Measurements from ENCODE around the gene CSGALNACT2.

CSGALNACT2 gene

GRCh38 chr10:43199088-43199683 lies 60.9 kb downstream of the CSGALNACT2 start:
- no peak overlapping the region for H3K27ac ChIP-seq (ENCODE audit: low read depth, low read length)
- no peak overlapping the region for H3K4me3 ChIP-seq (ENCODE audit: low read length)
- no peak overlapping the region for H3K9ac ChIP-seq (ENCODE audit: low read length)
- no peaks in the 10 kb centered on the region for H3K27me3 ChIP-seq (ENCODE audit: control insufficient read depth, insufficient read depth, low read length)
- H3K4me1 ChIP-seq (ENCODE audit: control insufficient read depth, insufficient read depth, low read length), result no peaks in the 10 kb centered on the region
- H3K36me3 ChIP-seq (ENCODE audit: control insufficient read depth, insufficient read depth, low read length), result no peaks in the 10 kb centered on the region

GRCh38 chr10:43199684-43200537 lies 61.7 kb downstream of the CSGALNACT2 start:
- no peak overlapping the region for H3K4me3 ChIP-seq (ENCODE audit: low read length)
- H3K27me3 ChIP-seq (ENCODE audit: control insufficient read depth, insufficient read depth, low read length), result no peaks in the 10 kb centered on the region
- no peaks in the 10 kb centered on the region for H3K36me3 ChIP-seq (ENCODE audit: control insufficient read depth, insufficient read depth, low read length)
- no peak overlapping the region for H3K9ac ChIP-seq (ENCODE audit: low read length)
- no peak overlapping the region for H3K27ac ChIP-seq (ENCODE audit: low read depth, low read length)
- H3K4me1 ChIP-seq (ENCODE audit: control insufficient read depth, insufficient read depth, low read length), result no peaks in the 10 kb centered on the region

- no peak overlapping the region for H3K4me3 ChIP-seq (ENCODE audit: low read length)
- no peaks in the 10 kb centered on the region for H3K4me1 ChIP-seq (ENCODE audit: control insufficient read depth, insufficient read depth, low read length)
- no peak overlapping the region for H3K27ac ChIP-seq (ENCODE audit: low read depth, low read length)
- no peaks in the 10 kb centered on the region for H3K27me3 ChIP-seq (ENCODE audit: control insufficient read depth, insufficient read depth, low read length)
- H3K9ac ChIP-seq (ENCODE audit: low read length), result no peak overlapping the region
- H3K36me3 ChIP-seq (ENCODE audit: control insufficient read depth, insufficient read depth, low read length), result no peaks in the 10 kb centered on the region
These were observed 62.5 kb downstream of the CSGALNACT2 start for GRCh38 chr10:43200538-43201390.

- Histone ChIP-seq H3K4me3 (ENCODE audit: low read length) (no peak overlapping the region), H3K27ac (ENCODE audit: low read depth, low read length) (no peak overlapping the region), H3K27me3 (ENCODE audit: control insufficient read depth, insufficient read depth, low read length) (no peaks in the 10 kb centered on the region), H3K9ac (ENCODE audit: low read length) (no peak overlapping the region), H3K36me3 (ENCODE audit: control insufficient read depth, insufficient read depth, low read length) (no peaks in the 10 kb centered on the region), H3K4me1 (ENCODE audit: control insufficient read depth, insufficient read depth, low read length) (no peaks in the 10 kb centered on the region)
These were observed 63.4 kb downstream of the CSGALNACT2 start for GRCh38 chr10:43201545-43202131.

- no peaks in the 10 kb centered on the region for H3K36me3 ChIP-seq (ENCODE audit: control insufficient read depth, insufficient read depth, low read length)
- H3K27ac ChIP-seq (ENCODE audit: low read depth, low read length), result no peak overlapping the region
- H3K4me1 ChIP-seq (ENCODE audit: control insufficient read depth, insufficient read depth, low read length), result no peaks in the 10 kb centered on the region
- no peak overlapping the region for H3K9ac ChIP-seq (ENCODE audit: low read length)
- H3K4me3 ChIP-seq (ENCODE audit: low read length), result peak overlapping the region; percentile 69
- no peaks in the 10 kb centered on the region for H3K27me3 ChIP-seq (ENCODE audit: control insufficient read depth, insufficient read depth, low read length)
These were observed 64.0 kb downstream of the CSGALNACT2 start for GRCh38 chr10:43202224-43202656.

- Histone ChIP-seq H3K36me3 (ENCODE audit: control insufficient read depth, insufficient read depth, low read length) (no peaks in the 10 kb centered on the region), H3K9ac (ENCODE audit: low read length) (no peak overlapping the region), H3K4me3 (ENCODE audit: low read length) (peak overlapping the region; percentile 69), H3K27me3 (ENCODE audit: control insufficient read depth, insufficient read depth, low read length) (no peaks in the 10 kb centered on the region), H3K4me1 (ENCODE audit: control insufficient read depth, insufficient read depth, low read length) (no peaks in the 10 kb centered on the region), H3K27ac (ENCODE audit: low read depth, low read length) (no peak overlapping the region)
These were observed 64.6 kb downstream of the CSGALNACT2 start for GRCh38 chr10:43202657-43203447.

- no peak overlapping the region for H3K9ac ChIP-seq (ENCODE audit: low read length)
- H3K4me1 ChIP-seq (ENCODE audit: control insufficient read depth, insufficient read depth, low read length), result no peaks in the 10 kb centered on the region
- H3K27me3 ChIP-seq (ENCODE audit: control insufficient read depth, insufficient read depth, low read length), result no peaks in the 10 kb centered on the region
- no peak overlapping the region for H3K27ac ChIP-seq (ENCODE audit: low read depth, low read length)
- H3K4me3 ChIP-seq (ENCODE audit: low read length), result no peak overlapping the region
- no peaks in the 10 kb centered on the region for H3K36me3 ChIP-seq (ENCODE audit: control insufficient read depth, insufficient read depth, low read length)
These were observed 65.3 kb downstream of the CSGALNACT2 start for GRCh38 chr10:43203448-43204041.

- no peaks in the 10 kb centered on the region for H3K27me3 ChIP-seq (ENCODE audit: control insufficient read depth, insufficient read depth, low read length)
- H3K36me3 ChIP-seq (ENCODE audit: control insufficient read depth, insufficient read depth, low read length), result no peaks in the 10 kb centered on the region
- no peaks in the 10 kb centered on the region for H3K4me1 ChIP-seq (ENCODE audit: control insufficient read depth, insufficient read depth, low read length)
- no peak overlapping the region for H3K4me3 ChIP-seq (ENCODE audit: low read length)
- H3K27ac ChIP-seq (ENCODE audit: low read depth, low read length), result no peak overlapping the region
- H3K9ac ChIP-seq (ENCODE audit: low read length), result no peak overlapping the region
These were observed 66.0 kb downstream of the CSGALNACT2 start for GRCh38 chr10:43204042-43204942.

GRCh38 chr10:43204943-43205671 lies 66.9 kb downstream of the CSGALNACT2 start:
- H3K4me3 ChIP-seq (ENCODE audit: low read length), result no peak overlapping the region
- no peaks in the 10 kb centered on the region for H3K36me3 ChIP-seq (ENCODE audit: control insufficient read depth, insufficient read depth, low read length)
- H3K4me1 ChIP-seq (ENCODE audit: control insufficient read depth, insufficient read depth, low read length), result no peaks in the 10 kb centered on the region
- H3K27me3 ChIP-seq (ENCODE audit: control insufficient read depth, insufficient read depth, low read length), result no peaks in the 10 kb centered on the region
- H3K9ac ChIP-seq (ENCODE audit: low read length), result no peak overlapping the region
- no peak overlapping the region for H3K27ac ChIP-seq (ENCODE audit: low read depth, low read length)

GRCh38 chr10:43205681-43206390 lies 67.6 kb downstream of the CSGALNACT2 start:
- Histone ChIP-seq H3K27ac (ENCODE audit: low read depth, low read length) (no peak overlapping the region), H3K27me3 (ENCODE audit: control insufficient read depth, insufficient read depth, low read length) (no peaks in the 10 kb centered on the region), H3K4me3 (ENCODE audit: low read length) (no peak overlapping the region), H3K9ac (ENCODE audit: low read length) (no peak overlapping the region), H3K4me1 (ENCODE audit: control insufficient read depth, insufficient read depth, low read length) (no peaks in the 10 kb centered on the region), H3K36me3 (ENCODE audit: control insufficient read depth, insufficient read depth, low read length) (no peaks in the 10 kb centered on the region)
